DMS153 treated with DMSO at 0.1 percent for 48 hours (cell line): ENCODE data around the gene VPREB1.
"Not testable (repeated sequence)": the region's sequence is repeated elsewhere in the genome, so short reads cannot be mapped to it uniquely, and the experiment has no call there.

Experiments used
- DNase-seq: peaks from one replicate; lab custom pipeline; 2025; ENCODE audit not compliant: unreplicated experiment; lab: John Stamatoyannopoulos, UW

VPREB1 gene

GRCh38 chr22:22292656-22293055, 48.1 kb downstream of the VPREB1 start:
- not testable (repeated sequence) for DNase-seq

GRCh38 chr22:22293436-22293835, 48.9 kb downstream of the VPREB1 start:
- not testable (repeated sequence) for DNase-seq

- DNase-seq, result not testable (repeated sequence)
Measured at GRCh38 chr22:22294641-22295040, 50.1 kb downstream of the VPREB1 start.
